HEK293 (cell line): Measurements from ENCODE around the gene PEPD.

ENCODE experiments used
- CTCF ChIA-PET: fragments of 350-600 bp; formaldehyde crosslinking; extraction: SDS; loops from one replicate; lab custom pipeline; 2021; ENCODE audit warnings: antibody characterized with exemption; lab: Yijun Ruan, JAX
- POLR2A ChIA-PET: fragments of 300-600 bp; formaldehyde crosslinking; extraction: SDS; loops from one replicate; lab custom pipeline; 2020; ENCODE audit warnings: antibody characterized with exemption, inconsistent platforms; lab: Yijun Ruan, JAX
- H3K27ac ChIP-seq: fragments of 200-500 bp; sonication (Bioruptor generic); 2 replicates; pipeline ENCODE4 v1.5.1; 2014; ENCODE audit warnings: low read depth, low read length, control low read depth, inconsistent platforms; ENCODE audit errors: extremely low read depth
- H3K36me3 ChIP-seq, 2 experiments: fragments of 200-500 bp in 1 of 2; sonication (Bioruptor generic) in 1 of 2; 1 replicate in 1 of 2; 2 replicates in 1 of 2; pipeline ENCODE4 v1.5.1; 2014 to 2017; ENCODE audit warnings: inconsistent platforms in 2 of 2, low read length in 2 of 2; ENCODE audit not compliant: control insufficient read depth in 2 of 2, insufficient read depth in 1 of 2
- H3K4me1 ChIP-seq: fragments of 200-500 bp; sonication (Bioruptor generic); 2 replicates; pipeline ENCODE4 v1.5.1; 2014; ENCODE audit warnings: mild to moderate bottlenecking, low read length, inconsistent platforms; ENCODE audit not compliant: control insufficient read depth, insufficient read depth
- H3K4me3 ChIP-seq: 2 replicates; pipeline ENCODE4 v1.5.1; 2011; ENCODE audit warnings: low read depth, mild to moderate bottlenecking, control low read depth, low read length, moderate library complexity
- H3K9me3 ChIP-seq: fragments of 200-500 bp; sonication (Bioruptor generic); 2 replicates; pipeline ENCODE4 v1.5.1; 2014; ENCODE audit warnings: low read depth, low read length, inconsistent platforms; ENCODE audit not compliant: control insufficient read depth, insufficient read depth
- EGR2 ChIP-seq: fragments of 450-650 bp; formaldehyde crosslinking; IDR thresholded peaks from 2 replicates; pipeline ENCODE4 v1.5.1; 2016; ENCODE audit warnings: low read depth, missing biosample characterization, missing genetic modification characterization
- FEZF1 ChIP-seq: fragments of 450-650 bp; formaldehyde crosslinking; IDR thresholded peaks from 2 replicates; pipeline ENCODE4 v1.5.1; 2016; ENCODE audit warnings: missing biosample characterization, missing genetic modification characterization
- KLF8 ChIP-seq: fragments of 450-650 bp; formaldehyde crosslinking; IDR thresholded peaks from 2 replicates; pipeline ENCODE4 v1.5.1; 2016; ENCODE audit warnings: missing biosample characterization, missing genetic modification characterization
- OSR2 ChIP-seq: fragments of 450-650 bp; formaldehyde crosslinking; IDR thresholded peaks from 2 replicates; pipeline ENCODE4 v1.5.1; 2016; ENCODE audit warnings: missing biosample characterization, missing genetic modification characterization
- SCRT1 ChIP-seq: fragments of 450-650 bp; formaldehyde crosslinking; IDR thresholded peaks from 2 replicates; pipeline ENCODE4 v1.5.1; 2016; ENCODE audit warnings: missing biosample characterization, missing genetic modification characterization, borderline replicate concordance
- SP7 ChIP-seq: fragments of 450-650 bp; formaldehyde crosslinking; IDR thresholded peaks from 2 replicates; pipeline ENCODE4 v1.5.1; 2016; ENCODE audit warnings: missing biosample characterization, missing genetic modification characterization
- TCF7L2 ChIP-seq: IDR thresholded peaks from 2 replicates; pipeline ENCODE4 v1.6.1; 2011; ENCODE audit warnings: low read depth, mild to moderate bottlenecking, inconsistent platforms, low read length, moderate library complexity, borderline replicate concordance
- TRIM28 ChIP-seq: IDR thresholded peaks from 2 replicates; pipeline ENCODE4 v1.6.1; 2011; ENCODE audit warnings: low read length, control low read depth, borderline replicate concordance
- YY1 ChIP-seq: fragments of 450-650 bp; formaldehyde crosslinking; IDR thresholded peaks from 2 replicates; pipeline ENCODE4 v1.5.1; 2018; ENCODE audit warnings: missing biosample characterization, missing genetic modification characterization
- ZBTB20 ChIP-seq: fragments of 450-650 bp; formaldehyde crosslinking; IDR thresholded peaks from 2 replicates; pipeline ENCODE4 v1.5.1; 2016; ENCODE audit warnings: missing biosample characterization, missing genetic modification characterization
- ZBTB8A ChIP-seq: fragments of 450-650 bp; formaldehyde crosslinking; IDR thresholded peaks from 2 replicates; pipeline ENCODE4 v1.5.1; 2016; ENCODE audit warnings: missing biosample characterization, missing genetic modification characterization
- ZEB2 ChIP-seq: fragments of 450-650 bp; formaldehyde crosslinking; IDR thresholded peaks from 2 replicates; pipeline ENCODE4 v1.5.1; 2016; ENCODE audit warnings: missing biosample characterization, missing genetic modification characterization
- ZFHX2 ChIP-seq: fragments of 450-650 bp; formaldehyde crosslinking; conservative IDR thresholded peaks from 2 replicates; pipeline ENCODE4 v1.5.1; 2016; ENCODE audit warnings: missing biosample characterization, missing genetic modification characterization
- ZIC2 ChIP-seq: fragments of 450-650 bp; formaldehyde crosslinking; IDR thresholded peaks from 2 replicates; pipeline ENCODE4 v1.5.1; 2016; ENCODE audit warnings: missing biosample characterization, missing genetic modification characterization
- ZNF19 ChIP-seq: fragments of 450-650 bp; formaldehyde crosslinking; IDR thresholded peaks from 2 replicates; pipeline ENCODE4; 2016; ENCODE audit warnings: missing biosample characterization, missing genetic modification characterization, low read depth
- ZNF23 ChIP-seq: fragments of 450-650 bp; formaldehyde crosslinking; IDR thresholded peaks from 2 replicates; pipeline ENCODE4 v1.5.1; 2016; ENCODE audit warnings: missing biosample characterization, missing genetic modification characterization, borderline replicate concordance
- ZNF350 ChIP-seq: fragments of 450-650 bp; formaldehyde crosslinking; IDR thresholded peaks from 2 replicates; pipeline ENCODE4 v1.5.0; 2017; ENCODE audit warnings: missing biosample characterization, mild to moderate bottlenecking, missing genetic modification characterization
- ZNF354C ChIP-seq: fragments of 450-650 bp; formaldehyde crosslinking; IDR thresholded peaks from 2 replicates; pipeline ENCODE4 v1.5.1; 2016; ENCODE audit warnings: missing biosample characterization, missing genetic modification characterization, low read depth, borderline replicate concordance
- ZNF394 ChIP-seq: fragments of 450-650 bp; formaldehyde crosslinking; IDR thresholded peaks from 2 replicates; pipeline ENCODE4 v1.5.1; 2016; ENCODE audit warnings: missing biosample characterization, missing genetic modification characterization, mild to moderate bottlenecking, moderate library complexity, borderline replicate concordance
- ZNF416 ChIP-seq: fragments of 450-650 bp; formaldehyde crosslinking; IDR thresholded peaks from 2 replicates; pipeline ENCODE4 v1.5.1; 2016; ENCODE audit warnings: missing biosample characterization, missing genetic modification characterization
- ZNF426 ChIP-seq: fragments of 450-650 bp; formaldehyde crosslinking; IDR thresholded peaks from 2 replicates; pipeline ENCODE4 v1.5.1; 2017; ENCODE audit warnings: missing biosample characterization, missing genetic modification characterization, mild to moderate bottlenecking, inconsistent platforms, moderate library complexity
- ZNF514 ChIP-seq: fragments of 450-650 bp; formaldehyde crosslinking; IDR thresholded peaks from 2 replicates; pipeline ENCODE4 v1.5.1; 2016; ENCODE audit warnings: missing biosample characterization, missing genetic modification characterization
- ZNF544 ChIP-seq: fragments of 450-650 bp; formaldehyde crosslinking; IDR thresholded peaks from 2 replicates; pipeline ENCODE4 v1.5.0; 2017; ENCODE audit warnings: missing biosample characterization, missing genetic modification characterization
- ZNF561 ChIP-seq: fragments of 450-650 bp; IDR thresholded peaks from 2 replicates; pipeline ENCODE4 v1.5.1; 2018; ENCODE audit warnings: missing biosample characterization, missing genetic modification characterization, borderline replicate concordance
- ZNF76 ChIP-seq: fragments of 450-650 bp; formaldehyde crosslinking; IDR thresholded peaks from 2 replicates; pipeline ENCODE4; 2016; ENCODE audit warnings: low read depth, missing biosample characterization, missing genetic modification characterization, borderline replicate concordance
- ZNF768 ChIP-seq: fragments of 450-650 bp; formaldehyde crosslinking; IDR thresholded peaks from 2 replicates; pipeline ENCODE4 v1.5.1; 2018; ENCODE audit warnings: missing biosample characterization, mild to moderate bottlenecking, missing genetic modification characterization
- TF ChIP-seq, protein P1 (sequence below): fragments of 450-650 bp; formaldehyde crosslinking; IDR thresholded peaks from 2 replicates; pipeline ENCODE4 v1.5.1; 2016; ENCODE audit warnings: missing biosample characterization, missing genetic modification characterization
- TF ChIP-seq, protein P2 (sequence below): fragments of 450-650 bp; formaldehyde crosslinking; IDR thresholded peaks from 2 replicates; pipeline ENCODE4 v1.5.1; 2017; ENCODE audit warnings: missing biosample characterization, missing genetic modification characterization
- TF ChIP-seq, protein P3 (sequence below): fragments of 450-650 bp; formaldehyde crosslinking; IDR thresholded peaks from 2 replicates; pipeline ENCODE4 v1.5.1; 2016; ENCODE audit warnings: missing biosample characterization, missing genetic modification characterization
- TF ChIP-seq, protein P4 (sequence below): fragments of 450-650 bp; formaldehyde crosslinking; IDR thresholded peaks from 2 replicates; pipeline ENCODE4 v1.5.1; 2016; ENCODE audit warnings: missing biosample characterization, missing genetic modification characterization

PEPD gene

GRCh38 chr19:33437821-33438671 is 83.5 kb downstream of the PEPD start (continued):
- TF ChIP-seq ZBTB8A (tag by site-specific recombination): peak; percentile 86
- peak; percentile 9; the same call in 1 of the 2 replicates for TF ChIP-seq SP7
- TF ChIP-seq, protein P1, sequence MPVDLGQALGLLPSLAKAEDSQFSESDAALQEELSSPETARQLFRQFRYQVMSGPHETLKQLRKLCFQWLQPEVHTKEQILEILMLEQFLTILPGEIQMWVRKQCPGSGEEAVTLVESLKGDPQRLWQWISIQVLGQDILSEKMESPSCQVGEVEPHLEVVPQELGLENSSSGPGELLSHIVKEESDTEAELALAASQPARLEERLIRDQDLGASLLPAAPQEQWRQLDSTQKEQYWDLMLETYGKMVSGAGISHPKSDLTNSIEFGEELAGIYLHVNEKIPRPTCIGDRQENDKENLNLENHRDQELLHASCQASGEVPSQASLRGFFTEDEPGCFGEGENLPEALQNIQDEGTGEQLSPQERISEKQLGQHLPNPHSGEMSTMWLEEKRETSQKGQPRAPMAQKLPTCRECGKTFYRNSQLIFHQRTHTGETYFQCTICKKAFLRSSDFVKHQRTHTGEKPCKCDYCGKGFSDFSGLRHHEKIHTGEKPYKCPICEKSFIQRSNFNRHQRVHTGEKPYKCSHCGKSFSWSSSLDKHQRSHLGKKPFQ (tag by site-specific recombination): peak; percentile 89
- TF ChIP-seq ZIC2 (tag by site-specific recombination): peak; percentile 100
- TF ChIP-seq, protein P2, sequence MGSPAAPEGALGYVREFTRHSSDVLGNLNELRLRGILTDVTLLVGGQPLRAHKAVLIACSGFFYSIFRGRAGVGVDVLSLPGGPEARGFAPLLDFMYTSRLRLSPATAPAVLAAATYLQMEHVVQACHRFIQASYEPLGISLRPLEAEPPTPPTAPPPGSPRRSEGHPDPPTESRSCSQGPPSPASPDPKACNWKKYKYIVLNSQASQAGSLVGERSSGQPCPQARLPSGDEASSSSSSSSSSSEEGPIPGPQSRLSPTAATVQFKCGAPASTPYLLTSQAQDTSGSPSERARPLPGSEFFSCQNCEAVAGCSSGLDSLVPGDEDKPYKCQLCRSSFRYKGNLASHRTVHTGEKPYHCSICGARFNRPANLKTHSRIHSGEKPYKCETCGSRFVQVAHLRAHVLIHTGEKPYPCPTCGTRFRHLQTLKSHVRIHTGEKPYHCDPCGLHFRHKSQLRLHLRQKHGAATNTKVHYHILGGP (tag by site-specific recombination): peak; percentile 20; the same call in 1 of the 2 replicates
- peak; percentile 59 for TF ChIP-seq ZBTB20 (tag by site-specific recombination)
- no peak for TF ChIP-seq ZNF768 (tag by site-specific recombination)
- TF ChIP-seq, protein P3, sequence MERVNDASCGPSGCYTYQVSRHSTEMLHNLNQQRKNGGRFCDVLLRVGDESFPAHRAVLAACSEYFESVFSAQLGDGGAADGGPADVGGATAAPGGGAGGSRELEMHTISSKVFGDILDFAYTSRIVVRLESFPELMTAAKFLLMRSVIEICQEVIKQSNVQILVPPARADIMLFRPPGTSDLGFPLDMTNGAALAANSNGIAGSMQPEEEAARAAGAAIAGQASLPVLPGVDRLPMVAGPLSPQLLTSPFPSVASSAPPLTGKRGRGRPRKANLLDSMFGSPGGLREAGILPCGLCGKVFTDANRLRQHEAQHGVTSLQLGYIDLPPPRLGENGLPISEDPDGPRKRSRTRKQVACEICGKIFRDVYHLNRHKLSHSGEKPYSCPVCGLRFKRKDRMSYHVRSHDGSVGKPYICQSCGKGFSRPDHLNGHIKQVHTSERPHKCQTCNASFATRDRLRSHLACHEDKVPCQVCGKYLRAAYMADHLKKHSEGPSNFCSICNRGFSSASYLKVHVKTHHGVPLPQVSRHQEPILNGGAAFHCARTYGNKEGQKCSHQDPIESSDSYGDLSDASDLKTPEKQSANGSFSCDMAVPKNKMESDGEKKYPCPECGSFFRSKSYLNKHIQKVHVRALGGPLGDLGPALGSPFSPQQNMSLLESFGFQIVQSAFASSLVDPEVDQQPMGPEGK: peak; percentile 68
- peak; percentile 90 for TF ChIP-seq OSR2

DNA sequence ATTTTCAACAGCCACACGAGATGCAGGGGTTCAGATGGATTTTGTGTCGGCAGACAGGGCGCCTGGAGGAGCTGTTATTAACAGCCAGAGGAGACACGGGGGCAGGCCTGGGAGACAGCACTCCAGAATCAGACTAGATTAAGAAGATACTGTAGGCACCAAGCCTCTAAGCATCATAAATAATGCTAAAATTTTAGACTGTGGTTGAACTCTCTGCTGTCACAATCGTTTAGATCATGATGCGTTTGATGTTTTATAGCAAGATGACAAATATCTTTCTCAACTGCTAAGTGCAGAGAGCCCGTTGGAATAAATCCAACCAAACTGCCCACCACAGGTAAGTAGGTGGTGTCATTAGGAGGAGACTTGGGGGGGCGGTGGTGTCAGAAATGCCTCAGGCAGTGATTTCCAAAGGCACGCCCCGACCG is 84.2 kb downstream of the PEPD start:
- peaks cover 35% of the 10 kb centered on the region for H3K4me1 ChIP-seq
- H3K9me3 ChIP-seq: no peaks in the 10 kb centered on the region
- H3K36me3 ChIP-seq: no peaks in the 10 kb centered on the region; a peak in 1 of 3 replicates
- H3K27ac ChIP-seq: peak overlapping the region; percentile 16; the same call in 1 of the 2 replicates
- POLR2A ChIA-PET: interaction anchor here (1.5 kb wide), 1 partner anchor 84 kb away, joined by 3 read pairs; the partner anchor contains the start of gene PEPD
- no peak overlapping the region for H3K4me3 ChIP-seq
- CTCF ChIA-PET: interaction anchor here (0.6 to 1.4 kb wide), 9 partner anchors 10 to 618 kb away, joined by 3 to 6 read pairs (median 4); no protein-coding TSS in a partner anchor
- TF ChIP-seq EGR2 (tag by site-specific recombination) (peak; percentile 97), ZBTB20 (tag by site-specific recombination) (no peak), ZNF350 (tag by site-specific recombination) (no peak), ZNF354C (tag by site-specific recombination) (no peak), ZNF561 (tag by site-specific recombination) (no peak), OSR2 (no peak), ZNF544 (tag by site-specific recombination) (no peak), TCF7L2 (no peak), ZNF426 (no peak), YY1 (tag by site-specific recombination) (no peak), ZNF76 (tag by site-specific recombination) (no peak), TRIM28 (no peak), KLF8 (no peak), ZNF19 (tag by site-specific recombination) (no peak), SCRT1 (no peak), ZNF514 (tag by site-specific recombination) (no peak), ZEB2 (tag by site-specific recombination) (0 out of 2 replicates have a peak, but pooled peaks have one; percentile 49), ZNF416 (tag by site-specific recombination) (no peak), ZNF394 (tag by site-specific recombination) (no peak), FEZF1 (no peak), ZNF23 (tag by site-specific recombination) (no peak), ZFHX2 (tag by site-specific recombination) (peak; percentile 98)
- TF ChIP-seq, protein P4, sequence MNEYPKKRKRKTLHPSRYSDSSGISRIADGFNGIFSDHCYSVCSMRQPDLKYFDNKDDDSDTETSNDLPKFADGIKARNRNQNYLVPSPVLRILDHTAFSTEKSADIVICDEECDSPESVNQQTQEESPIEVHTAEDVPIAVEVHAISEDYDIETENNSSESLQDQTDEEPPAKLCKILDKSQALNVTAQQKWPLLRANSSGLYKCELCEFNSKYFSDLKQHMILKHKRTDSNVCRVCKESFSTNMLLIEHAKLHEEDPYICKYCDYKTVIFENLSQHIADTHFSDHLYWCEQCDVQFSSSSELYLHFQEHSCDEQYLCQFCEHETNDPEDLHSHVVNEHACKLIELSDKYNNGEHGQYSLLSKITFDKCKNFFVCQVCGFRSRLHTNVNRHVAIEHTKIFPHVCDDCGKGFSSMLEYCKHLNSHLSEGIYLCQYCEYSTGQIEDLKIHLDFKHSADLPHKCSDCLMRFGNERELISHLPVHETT: no peak
